ENCODE measurements around the gene SIM2.

DNA sequence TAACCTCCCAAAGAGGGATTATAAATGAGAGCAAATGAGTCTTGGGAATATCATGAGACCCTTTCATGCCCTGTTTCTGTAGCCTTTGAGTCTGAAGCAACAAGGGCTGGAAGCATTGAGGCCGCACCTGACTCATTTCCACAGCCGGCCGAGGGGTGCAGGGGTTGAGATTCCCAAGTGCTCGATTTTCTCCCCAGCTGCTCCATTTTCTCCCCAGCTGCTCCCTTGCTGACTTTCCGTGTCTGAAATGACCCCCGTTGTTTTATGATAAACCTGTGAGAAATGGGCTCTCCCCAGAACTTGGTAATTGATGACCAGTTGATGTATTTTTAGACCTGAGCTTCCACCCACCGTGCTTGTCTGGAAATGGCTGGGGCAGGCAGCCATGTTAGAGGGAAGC lies 22.9 kb downstream of the SIM2 start:
- TF ChIP-seq POLR2A (IDR thresholded peaks at IDR 0.05; ENCODE audit: low read length) (no peak), GATA1 (IDR thresholded peaks at IDR 0.05; ENCODE audit: low read depth, low read length) (no peak)

All from erythroblast (primary cell).